ENCODE results near the gene TNFRSF1B. TPM values are rescaled to one million over a fixed set of nuclear protein-coding genes. Genes with fewer than 3 reads are reported as not detected.
A peak's percentile ranks its signal among the peaks of the same experiment; 100 is the strongest.

Gene TNFRSF1B
- total RNA-seq, 1 donor from 2014 or later = 3.3 TPM

GRCh38 chr1:12204140-12204539 lies 37.3 kb downstream of the TNFRSF1B start:
- no peak overlapping the region for H3K27ac Mint-ChIP-seq

GRCh38 chr1:12204754-12205658 lies 38.2 kb downstream of the TNFRSF1B start:
- no peak for TF ChIP-seq CTCF (conservative IDR thresholded peaks at IDR 0.05)
- Mint-ChIP-seq H3K27me3 (peaks cover 4% of the 10 kb centered on the region), H3K9me3 (no peaks in the 10 kb centered on the region), H3K36me3 (no peaks in the 10 kb centered on the region), H3K4me1 (ENCODE audit: unreplicated experiment) (peaks cover 12% of the 10 kb centered on the region), H3K27ac (no peak overlapping the region), H3K4me3 (no peak overlapping the region)
- no peak for DNase-seq (ENCODE audit: extremely low spot score, unreplicated experiment)

More at GRCh38 chr1:12204140-12204539, 37.3 kb downstream of the TNFRSF1B start:
- peaks cover 4% of the 10 kb centered on the region for H3K27me3 Mint-ChIP-seq
- DNase-seq (ENCODE audit: extremely low spot score, unreplicated experiment) = no peak
- no peaks in the 10 kb centered on the region for H3K36me3 Mint-ChIP-seq
- TF ChIP-seq CTCF (conservative IDR thresholded peaks at IDR 0.05) = no peak
- no peaks in the 10 kb centered on the region for H3K9me3 Mint-ChIP-seq
- H3K4me3 Mint-ChIP-seq = no peak overlapping the region
- peaks cover 12% of the 10 kb centered on the region for H3K4me1 Mint-ChIP-seq (ENCODE audit: unreplicated experiment)

- Mint-ChIP-seq H3K9me3 (no peaks in the 10 kb centered on the region), H3K4me1 (ENCODE audit: unreplicated experiment) (peaks cover 12% of the 10 kb centered on the region), H3K27ac (no peak overlapping the region), H3K36me3 (no peaks in the 10 kb centered on the region), H3K4me3 (no peak overlapping the region), H3K27me3 (peaks cover 7% of the 10 kb centered on the region)
- DNase-seq (ENCODE audit: extremely low spot score, unreplicated experiment) = no peak
- no peak for TF ChIP-seq CTCF (conservative IDR thresholded peaks at IDR 0.05)
Measured at GRCh38 chr1:12206238-12206637, 39.4 kb downstream of the TNFRSF1B start.

GRCh38 chr1:12206792-12207424 lies 40.1 kb downstream of the TNFRSF1B start:
- no peak for TF ChIP-seq CTCF (conservative IDR thresholded peaks at IDR 0.05)
- DNase-seq (ENCODE audit: extremely low spot score, unreplicated experiment) = no peak
- H3K27me3 Mint-ChIP-seq = peaks cover 7% of the 10 kb centered on the region
- H3K27ac Mint-ChIP-seq = no peak overlapping the region
- no peaks in the 10 kb centered on the region for H3K36me3 Mint-ChIP-seq
- no peaks in the 10 kb centered on the region for H3K9me3 Mint-ChIP-seq
- H3K4me1 Mint-ChIP-seq (ENCODE audit: unreplicated experiment) = peaks cover 12% of the 10 kb centered on the region
- no peak overlapping the region for H3K4me3 Mint-ChIP-seq

- Mint-ChIP-seq H3K27ac (peak overlapping the region; percentile 46), H3K36me3 (no peaks in the 10 kb centered on the region), H3K4me1 (ENCODE audit: unreplicated experiment) (peaks cover 12% of the 10 kb centered on the region), H3K9me3 (no peaks in the 10 kb centered on the region), H3K27me3 (peaks cover 16% of the 10 kb centered on the region), H3K4me3 (no peak overlapping the region)
- no peak for DNase-seq (ENCODE audit: extremely low spot score, unreplicated experiment)
- no peak for TF ChIP-seq CTCF (conservative IDR thresholded peaks at IDR 0.05)
Measured at GRCh38 chr1:12208271-12208670, 41.5 kb downstream of the TNFRSF1B start.

Measured in type B pancreatic cell (in vitro differentiated cells).